GM12878 (cell line): ENCODE measurements around the gene C12orf60.

Experiments
- CEBPB ChIP-seq, 2 experiments: fragments of 150-350 bp in 1 of 2; IDR thresholded peaks; 2 replicates each; pipeline ENCODE4 v1.6.1; 2012 to 2014; ENCODE audit warnings: low read depth in 2 of 2, low read length in 2 of 2, borderline replicate concordance in 1 of 2, inconsistent platforms in 1 of 2
- CHD4 ChIP-seq: fragments of 200-600 bp; sonication (generic); IDR thresholded peaks from 2 replicates; pipeline ENCODE4 v1.6.1; 2016; ENCODE audit warnings: mild to moderate bottlenecking
- NR2F1 ChIP-seq: fragments of 450-650 bp; conservative IDR thresholded peaks from 2 replicates; pipeline ENCODE4 v1.6.1; 2017; ENCODE audit warnings: mild to moderate bottlenecking
- POLR2A ChIP-seq: IDR thresholded peaks from 2 replicates; pipeline ENCODE4 v1.6.1; 2011; ENCODE audit warnings: low read depth, mild to moderate bottlenecking, low read length
- POLR2AphosphoS2 ChIP-seq: IDR thresholded peaks from 2 replicates; pipeline ENCODE4 v1.6.1; 2011; ENCODE audit warnings: low read depth, mild to moderate bottlenecking, low read length, improper control_type of control experiment, moderate library complexity
- POLR2AphosphoS5 ChIP-seq: IDR thresholded peaks from 2 replicates; pipeline ENCODE4 v1.6.1; 2011; ENCODE audit warnings: mild to moderate bottlenecking, low read length, inconsistent platforms
- SMC3 ChIP-seq: IDR thresholded peaks from 2 replicates; pipeline ENCODE4 v1.6.1; 2011; ENCODE audit warnings: low read length, improper control_type of control experiment, borderline replicate concordance
- TCF12 ChIP-seq: IDR thresholded peaks from 2 replicates; pipeline ENCODE4 v1.6.1; 2011; ENCODE audit warnings: low read depth, mild to moderate bottlenecking, low read length
- ZNF274 ChIP-seq: IDR thresholded peaks from one replicate; pipeline ENCODE4 v1.8.0; 2011; ENCODE audit not compliant: insufficient read length, insufficient read depth
- TF ChIP-seq, protein P1 (sequence below): IDR thresholded peaks from 2 replicates; pipeline ENCODE4 v1.6.1; 2012; ENCODE audit warnings: mild to moderate bottlenecking, low read depth, low read length
- TF ChIP-seq, protein P2 (sequence below): IDR thresholded peaks from 2 replicates; pipeline ENCODE4 v1.6.1; 2012; ENCODE audit warnings: low read length, inconsistent platforms

DNA sequence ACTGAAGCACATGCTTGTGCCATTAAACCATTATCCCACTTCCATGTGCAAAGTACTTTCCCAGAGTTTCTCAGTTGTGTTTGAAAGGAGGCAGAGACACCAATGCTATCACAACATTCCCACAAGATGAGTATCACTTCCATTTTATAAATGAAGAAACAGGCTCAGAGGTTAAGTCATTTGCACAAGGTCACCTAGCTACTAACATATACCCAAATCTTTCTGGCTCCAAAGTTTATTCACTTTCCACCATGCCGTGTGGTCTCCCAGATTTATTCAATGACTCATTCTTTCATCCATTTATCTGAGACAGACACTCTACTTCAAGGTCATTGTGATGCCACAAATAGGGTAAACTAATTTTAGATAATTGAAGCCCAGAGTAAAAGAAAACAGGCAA, 30.5 kb downstream of the C12orf60 start:
- TF ChIP-seq, protein P1, sequence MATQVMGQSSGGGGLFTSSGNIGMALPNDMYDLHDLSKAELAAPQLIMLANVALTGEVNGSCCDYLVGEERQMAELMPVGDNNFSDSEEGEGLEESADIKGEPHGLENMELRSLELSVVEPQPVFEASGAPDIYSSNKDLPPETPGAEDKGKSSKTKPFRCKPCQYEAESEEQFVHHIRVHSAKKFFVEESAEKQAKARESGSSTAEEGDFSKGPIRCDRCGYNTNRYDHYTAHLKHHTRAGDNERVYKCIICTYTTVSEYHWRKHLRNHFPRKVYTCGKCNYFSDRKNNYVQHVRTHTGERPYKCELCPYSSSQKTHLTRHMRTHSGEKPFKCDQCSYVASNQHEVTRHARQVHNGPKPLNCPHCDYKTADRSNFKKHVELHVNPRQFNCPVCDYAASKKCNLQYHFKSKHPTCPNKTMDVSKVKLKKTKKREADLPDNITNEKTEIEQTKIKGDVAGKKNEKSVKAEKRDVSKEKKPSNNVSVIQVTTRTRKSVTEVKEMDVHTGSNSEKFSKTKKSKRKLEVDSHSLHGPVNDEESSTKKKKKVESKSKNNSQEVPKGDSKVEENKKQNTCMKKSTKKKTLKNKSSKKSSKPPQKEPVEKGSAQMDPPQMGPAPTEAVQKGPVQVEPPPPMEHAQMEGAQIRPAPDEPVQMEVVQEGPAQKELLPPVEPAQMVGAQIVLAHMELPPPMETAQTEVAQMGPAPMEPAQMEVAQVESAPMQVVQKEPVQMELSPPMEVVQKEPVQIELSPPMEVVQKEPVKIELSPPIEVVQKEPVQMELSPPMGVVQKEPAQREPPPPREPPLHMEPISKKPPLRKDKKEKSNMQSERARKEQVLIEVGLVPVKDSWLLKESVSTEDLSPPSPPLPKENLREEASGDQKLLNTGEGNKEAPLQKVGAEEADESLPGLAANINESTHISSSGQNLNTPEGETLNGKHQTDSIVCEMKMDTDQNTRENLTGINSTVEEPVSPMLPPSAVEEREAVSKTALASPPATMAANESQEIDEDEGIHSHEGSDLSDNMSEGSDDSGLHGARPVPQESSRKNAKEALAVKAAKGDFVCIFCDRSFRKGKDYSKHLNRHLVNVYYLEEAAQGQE, result no peak
- TF ChIP-seq TCF12 (no peak), ZNF274 (no peak), POLR2AphosphoS5 (no peak), POLR2A (no peak), SMC3 (no peak), CEBPB (IDR thresholded peaks at IDR 0.05; ENCODE audit: borderline replicate concordance in 1 of 2, low read depth in 2 of 2, low read length in 2 of 2) (no peak), CHD4 (no peak), POLR2AphosphoS2 (no peak), NR2F1 (no peak)
- TF ChIP-seq, protein P2, sequence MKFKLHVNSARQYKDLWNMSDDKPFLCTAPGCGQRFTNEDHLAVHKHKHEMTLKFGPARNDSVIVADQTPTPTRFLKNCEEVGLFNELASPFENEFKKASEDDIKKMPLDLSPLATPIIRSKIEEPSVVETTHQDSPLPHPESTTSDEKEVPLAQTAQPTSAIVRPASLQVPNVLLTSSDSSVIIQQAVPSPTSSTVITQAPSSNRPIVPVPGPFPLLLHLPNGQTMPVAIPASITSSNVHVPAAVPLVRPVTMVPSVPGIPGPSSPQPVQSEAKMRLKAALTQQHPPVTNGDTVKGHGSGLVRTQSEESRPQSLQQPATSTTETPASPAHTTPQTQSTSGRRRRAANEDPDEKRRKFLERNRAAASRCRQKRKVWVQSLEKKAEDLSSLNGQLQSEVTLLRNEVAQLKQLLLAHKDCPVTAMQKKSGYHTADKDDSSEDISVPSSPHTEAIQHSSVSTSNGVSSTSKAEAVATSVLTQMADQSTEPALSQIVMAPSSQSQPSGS, result no peak
